Omental fat pad (tissue), 4 donors: ENCODE measurements around the gene METTL18. TPM values are rescaled to one million over a fixed set of nuclear protein-coding genes. Genes with fewer than 3 reads are reported as not detected.

ENCODE experiments used
- ATAC-seq: fragments of 150-250 bp; one replicate; pipeline ENCODE4 v1.9.1; 2016; ENCODE audit warnings: mild to moderate bottlenecking, moderate library complexity; ENCODE audit not compliant: low FRiP score
- DNase-seq: peaks from one replicate; pipeline ENCODE4 v3.0.0-alpha.2; 2019; ENCODE audit warnings: low spot score
- total RNA-seq, 4 donors: library from RNA; depleted of rRNA; stranded (reverse); fragments of >200 nt; gene quantifications; one replicate each; pipeline ENCODE4 v1.1.0, GENCODE V29; 2016
- TF ChIP-seq, protein P1 (sequence below), 3 donors: fragments of 450-650 bp; IDR thresholded peaks; one replicate each; pipeline ENCODE4 v1.5.1; 2016 to 2017; ENCODE audit warnings: antibody characterized with exemption in 3 of 3, mild to moderate bottlenecking in 3 of 3, moderate library complexity in 2 of 3

METTL18 gene
- 1 to 10 TPM; 1.9 to 7.1 (median 3.5) TPM for total RNA-seq

DNA sequence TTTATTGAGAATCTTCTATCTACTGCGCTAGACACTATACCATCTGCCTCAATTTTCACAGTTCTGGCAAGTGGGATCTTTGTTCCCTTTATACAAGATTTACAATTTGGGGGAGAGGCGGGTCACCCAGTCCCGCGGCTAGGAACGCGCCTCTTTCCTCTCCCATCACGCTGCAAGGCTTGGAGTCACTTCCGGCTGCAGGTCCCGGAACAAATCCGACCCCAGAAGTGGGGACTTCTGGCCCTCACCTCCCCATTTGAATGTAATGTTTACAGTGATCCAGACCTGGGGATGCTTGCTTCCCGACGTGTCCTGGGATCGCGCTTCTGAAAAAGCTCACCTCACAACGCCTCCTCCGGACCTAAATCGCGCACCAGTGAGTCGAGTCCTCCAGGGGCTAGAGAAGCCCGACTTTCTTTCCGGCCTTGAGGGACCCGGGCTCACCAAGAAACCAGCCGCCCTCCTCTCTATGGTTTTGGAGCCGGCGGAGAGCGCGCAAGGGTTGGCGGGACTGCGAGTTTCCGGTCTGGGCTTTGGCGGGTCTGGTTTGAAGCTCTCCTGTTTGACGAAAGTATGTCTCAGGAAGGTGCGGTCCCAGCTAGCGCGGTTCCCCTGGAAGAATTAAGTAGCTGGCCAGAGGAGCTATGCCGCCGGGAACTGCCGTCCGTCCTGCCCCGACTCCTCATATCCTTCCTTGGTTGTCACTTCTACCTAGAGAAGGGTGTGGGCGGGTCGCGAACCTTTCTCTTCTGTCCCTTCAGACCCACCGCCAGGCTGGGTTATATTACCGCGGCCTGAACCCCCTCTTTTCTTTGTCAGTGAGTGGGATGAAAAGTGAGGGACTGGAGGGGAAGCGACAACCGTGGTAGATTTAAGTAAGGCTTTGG, at the start of gene METTL18:
Gene METTL18 (minus strand): TSS at position 378 of the 887 bp plus-strand sequence. CDS start 1,212 bp downstream, outside the sequence.
- peak; percentile 63 for DNase-seq

GRCh38 chr1:169838942-169839341, 44.2 kb upstream of the METTL18 start:
- TF ChIP-seq, protein P1, sequence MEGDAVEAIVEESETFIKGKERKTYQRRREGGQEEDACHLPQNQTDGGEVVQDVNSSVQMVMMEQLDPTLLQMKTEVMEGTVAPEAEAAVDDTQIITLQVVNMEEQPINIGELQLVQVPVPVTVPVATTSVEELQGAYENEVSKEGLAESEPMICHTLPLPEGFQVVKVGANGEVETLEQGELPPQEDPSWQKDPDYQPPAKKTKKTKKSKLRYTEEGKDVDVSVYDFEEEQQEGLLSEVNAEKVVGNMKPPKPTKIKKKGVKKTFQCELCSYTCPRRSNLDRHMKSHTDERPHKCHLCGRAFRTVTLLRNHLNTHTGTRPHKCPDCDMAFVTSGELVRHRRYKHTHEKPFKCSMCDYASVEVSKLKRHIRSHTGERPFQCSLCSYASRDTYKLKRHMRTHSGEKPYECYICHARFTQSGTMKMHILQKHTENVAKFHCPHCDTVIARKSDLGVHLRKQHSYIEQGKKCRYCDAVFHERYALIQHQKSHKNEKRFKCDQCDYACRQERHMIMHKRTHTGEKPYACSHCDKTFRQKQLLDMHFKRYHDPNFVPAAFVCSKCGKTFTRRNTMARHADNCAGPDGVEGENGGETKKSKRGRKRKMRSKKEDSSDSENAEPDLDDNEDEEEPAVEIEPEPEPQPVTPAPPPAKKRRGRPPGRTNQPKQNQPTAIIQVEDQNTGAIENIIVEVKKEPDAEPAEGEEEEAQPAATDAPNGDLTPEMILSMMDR (IDR thresholded peaks at IDR 0.05): no peak
- ATAC-seq (no peak), DNase-seq (no peak)

More for the DNA sequence above, at the start of gene METTL18:
- ATAC-seq: peak; percentile 99
- TF ChIP-seq, protein P1 (IDR thresholded peaks at IDR 0.05): no peak

GRCh38 chr1:169836198-169836597, 41.5 kb upstream of the METTL18 start:
- TF ChIP-seq, protein P1 (IDR thresholded peaks at IDR 0.05): no peak
- ATAC-seq: no peak
- no peak for DNase-seq

GRCh38 chr1:169835647-169836046, 40.9 kb upstream of the METTL18 start:
- ATAC-seq: no peak
- TF ChIP-seq, protein P1 (IDR thresholded peaks at IDR 0.05): no peak
- DNase-seq: no peak

DNA sequence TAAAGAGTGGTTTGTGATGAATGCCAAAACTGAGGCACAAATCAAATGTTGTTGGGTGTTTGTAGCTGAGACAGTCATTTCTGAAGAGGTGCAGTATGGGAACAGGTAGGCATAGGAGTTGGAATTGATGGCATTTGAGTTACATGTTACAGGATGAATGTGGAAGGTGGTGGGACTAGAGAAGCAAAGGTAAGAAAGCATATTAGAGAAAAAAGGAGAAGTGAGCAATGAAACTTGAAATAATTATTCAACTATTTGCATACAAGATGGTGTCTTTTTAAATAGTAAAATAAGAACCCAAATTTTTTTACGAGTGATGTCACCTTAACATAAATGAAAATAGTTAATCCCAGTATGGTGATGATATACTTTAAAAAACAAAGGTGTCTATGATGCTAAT, 40.2 kb upstream of the METTL18 start:
- ATAC-seq (no peak), DNase-seq (no peak)
- TF ChIP-seq, protein P1 (IDR thresholded peaks at IDR 0.05): no peak

- ATAC-seq (no peak), DNase-seq (no peak)
- TF ChIP-seq, protein P1 (IDR thresholded peaks at IDR 0.05): no peak
Observed at GRCh38 chr1:169833179-169833901, 38.6 kb upstream of the METTL18 start.
